ENCODE data around the gene DGKD.

Gene DGKD

DNA sequence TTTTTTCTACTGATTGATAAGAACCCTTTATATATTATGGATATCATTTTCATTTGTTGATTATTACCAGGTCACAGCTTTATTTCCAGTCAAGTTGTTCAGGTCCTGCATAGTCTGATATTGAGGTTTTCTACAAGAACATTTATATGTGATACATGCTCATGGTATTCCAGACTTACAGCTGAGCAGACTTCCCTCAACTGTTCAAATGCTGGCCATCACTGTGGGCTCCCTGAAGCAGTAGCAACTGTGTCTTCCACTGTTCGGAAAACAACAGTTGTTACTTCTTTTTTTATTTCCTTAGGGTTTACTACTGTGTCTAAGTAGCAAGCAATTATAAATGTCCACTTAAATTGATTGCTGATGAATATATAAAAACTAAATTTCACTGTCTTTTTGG is 79.5 kb downstream of the DGKD start:
- no peak for DNase-seq

DNA sequence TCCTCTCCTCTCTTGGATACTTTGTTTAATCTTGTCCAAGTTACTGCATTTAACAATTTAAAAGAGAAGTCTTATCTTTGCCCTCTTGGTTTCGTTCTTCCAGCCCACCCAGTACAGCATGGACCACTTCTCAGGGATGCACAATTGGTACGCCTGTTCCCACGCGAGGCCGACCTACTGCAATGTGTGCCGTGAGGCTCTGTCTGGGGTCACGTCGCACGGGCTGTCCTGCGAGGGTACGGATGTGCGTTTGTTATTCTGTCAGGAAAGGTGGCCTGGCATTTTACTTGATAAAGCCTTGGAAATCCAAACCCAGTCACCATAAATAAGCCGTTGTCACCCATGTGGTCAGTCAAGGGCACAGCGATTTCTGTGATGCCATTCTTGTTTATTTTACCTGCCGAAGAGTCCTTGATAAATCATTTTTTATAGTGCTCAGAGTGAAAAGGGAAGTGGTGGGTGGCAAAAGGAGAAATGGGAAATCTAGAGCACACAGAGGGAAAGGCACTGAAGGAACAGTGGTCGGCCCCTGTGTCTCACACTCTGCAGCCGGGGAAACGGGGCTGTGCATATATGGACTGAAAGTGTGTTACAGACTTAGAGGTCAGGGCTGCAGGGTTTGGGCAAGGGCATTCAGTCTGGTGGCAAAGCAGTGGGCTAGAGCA is 80.5 kb downstream of the DGKD start:
- DNase-seq: no peak

DNA sequence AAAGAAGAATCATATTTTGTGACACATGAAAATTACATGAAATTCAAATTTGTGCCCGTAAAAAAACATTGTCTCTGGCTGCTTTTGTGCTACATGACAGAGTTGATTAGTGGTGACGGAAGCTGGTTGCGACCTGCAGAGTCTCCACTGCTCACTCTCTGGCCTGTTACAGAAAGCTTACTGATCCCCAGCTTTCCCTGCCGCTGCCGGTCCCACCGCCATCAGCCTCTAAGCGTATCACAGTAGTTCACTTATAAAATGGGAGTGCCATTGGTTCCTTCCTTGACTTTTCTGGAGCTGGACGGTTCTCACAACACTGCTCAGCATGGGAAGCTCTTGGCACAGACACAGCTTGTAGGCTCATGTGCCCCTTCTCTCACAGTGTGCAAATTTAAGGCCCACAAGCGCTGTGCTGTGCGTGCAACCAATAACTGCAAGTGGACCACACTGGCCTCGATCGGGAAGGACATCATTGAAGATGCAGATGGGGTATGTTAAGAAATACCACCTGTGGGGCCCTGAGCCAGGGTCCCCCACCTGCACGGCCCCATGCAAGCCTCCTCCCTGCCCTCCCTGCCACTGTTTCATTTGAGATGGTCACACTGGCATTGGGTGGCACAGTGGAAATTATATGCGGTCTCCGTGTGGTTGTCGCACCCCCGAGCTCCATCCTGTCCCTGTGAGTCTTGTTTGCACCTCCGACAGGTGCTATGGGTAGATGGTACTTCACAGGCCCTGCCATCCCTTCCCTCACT is 81.3 kb downstream of the DGKD start:
- no peak for DNase-seq

DNA sequence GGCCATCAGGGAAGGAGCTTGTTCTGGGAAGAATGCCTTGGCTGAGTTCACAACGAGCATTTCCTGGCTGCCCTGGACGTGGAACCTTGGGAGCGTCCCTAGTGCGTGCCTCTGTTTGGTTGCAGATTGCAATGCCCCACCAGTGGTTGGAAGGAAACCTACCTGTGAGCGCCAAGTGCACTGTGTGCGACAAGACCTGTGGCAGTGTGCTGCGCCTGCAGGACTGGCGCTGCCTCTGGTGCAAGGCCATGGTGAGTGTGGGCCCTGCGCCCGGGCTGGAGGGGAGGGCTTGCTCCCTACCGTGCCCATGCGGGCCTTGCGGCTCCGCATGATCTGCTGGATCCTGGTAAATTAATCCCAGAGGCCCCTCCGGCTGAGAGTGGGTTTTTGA is 81.9 kb downstream of the DGKD start:
- DNase-seq: no peak

DNA sequence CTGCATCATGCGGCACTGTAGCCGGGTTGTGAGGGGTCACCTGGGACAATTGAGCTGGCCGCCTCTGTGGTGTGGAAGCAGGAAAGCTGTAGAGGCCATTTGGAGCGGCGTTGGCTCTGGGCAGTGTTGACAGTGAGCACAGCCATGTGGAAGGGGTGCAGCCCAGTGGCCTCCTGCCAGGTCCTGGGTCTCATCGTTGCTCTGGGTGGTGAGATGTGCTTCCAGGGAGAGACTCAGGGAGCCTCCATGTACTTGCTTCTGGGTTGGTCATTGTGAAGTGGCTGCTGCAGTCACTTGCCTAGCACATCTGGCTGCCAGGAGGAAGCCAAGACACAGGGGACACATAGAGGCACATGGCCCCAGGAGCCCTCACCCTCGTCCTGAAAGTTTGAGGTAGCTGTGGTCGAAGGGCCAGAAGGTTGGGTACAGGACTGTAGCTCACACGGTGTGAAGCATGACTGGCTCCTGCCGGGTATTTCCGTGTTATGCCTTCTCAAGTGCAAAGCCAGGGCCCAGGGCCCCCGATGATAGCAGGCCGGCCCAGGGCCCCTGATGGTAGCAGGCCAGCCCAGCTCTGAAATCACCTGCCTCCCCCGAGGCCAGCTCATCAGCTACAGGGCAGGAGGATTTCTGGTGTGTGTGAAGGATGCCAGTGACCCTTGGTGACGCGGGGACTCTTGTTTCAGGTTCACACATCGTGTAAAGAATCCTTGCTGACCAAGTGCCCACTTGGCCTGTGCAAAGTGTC is 82.6 kb downstream of the DGKD start:
- DNase-seq: no peak

DNA sequence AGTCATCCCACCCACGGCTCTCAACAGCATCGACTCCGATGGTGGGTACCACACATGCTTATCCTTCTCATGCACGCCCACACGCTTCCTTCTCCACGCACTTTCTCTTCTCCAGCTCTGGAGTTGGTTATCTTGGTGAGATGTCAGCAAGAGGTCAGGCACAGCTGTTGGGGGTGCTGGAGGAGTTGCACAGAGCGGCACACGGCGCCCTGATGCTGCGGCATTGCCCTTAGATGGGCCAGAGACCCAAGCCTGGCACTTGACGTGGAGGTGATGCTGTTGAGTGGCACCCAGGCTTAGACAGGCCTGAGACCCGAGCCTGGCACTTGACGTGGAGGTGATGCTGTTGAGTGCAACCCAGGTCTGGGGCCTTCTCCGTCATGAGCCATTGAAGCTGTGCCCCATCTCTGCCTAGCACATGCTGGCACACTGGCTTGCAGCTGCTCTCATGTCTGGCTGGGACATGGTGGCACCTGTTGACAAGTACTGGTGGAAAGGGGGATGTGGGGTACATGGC is 83.2 kb downstream of the DGKD start:
- no peak for DNase-seq

DNA sequence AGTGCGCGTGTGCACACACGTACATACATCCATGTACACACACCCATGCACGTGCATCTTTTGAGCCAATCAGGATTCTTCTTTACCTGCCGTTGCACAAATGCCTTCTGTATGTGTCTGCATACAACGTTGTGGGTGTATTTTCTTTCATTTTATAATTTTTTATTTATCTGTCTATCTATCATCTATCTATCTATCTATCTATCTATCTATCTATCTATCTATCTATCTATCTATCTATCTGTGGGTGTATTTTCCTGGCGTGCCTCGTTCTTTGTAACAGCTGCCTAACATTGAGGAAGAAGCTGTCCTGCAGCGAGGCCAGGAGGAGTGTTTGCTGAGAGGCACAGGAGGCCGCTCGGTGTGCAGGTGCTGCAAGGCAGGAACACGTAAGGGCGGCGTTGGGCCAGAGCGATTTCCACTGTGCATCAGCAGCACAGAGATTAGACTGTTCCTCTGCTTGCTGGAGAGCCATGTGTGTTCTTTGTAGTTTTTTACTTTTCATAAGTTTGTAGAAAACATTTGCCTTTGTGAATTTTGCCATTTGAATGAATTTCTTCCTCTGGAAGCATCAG is 84.4 kb downstream of the DGKD start:
- DNase-seq: no peak

DNA sequence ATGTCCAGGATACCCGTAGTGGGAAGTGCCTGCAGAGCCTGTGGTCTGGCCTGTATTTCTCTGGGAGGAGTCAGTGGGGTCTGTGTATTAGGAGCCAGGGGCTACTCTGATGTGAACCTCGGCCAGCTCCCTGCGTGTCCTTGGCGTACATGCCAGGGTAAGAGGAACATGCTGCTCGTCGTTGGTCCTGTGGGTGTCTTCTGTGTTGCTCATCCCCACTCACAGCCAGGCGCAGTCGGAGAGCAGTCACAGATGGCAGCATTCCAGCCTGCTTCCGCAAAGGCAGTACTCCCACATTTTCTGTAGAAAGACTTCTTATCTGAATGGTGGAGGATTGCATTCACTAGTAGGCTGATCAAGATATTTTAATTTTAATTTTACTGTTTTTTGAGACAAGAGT is 84.9 kb downstream of the DGKD start:
- DNase-seq: no peak

DNA sequence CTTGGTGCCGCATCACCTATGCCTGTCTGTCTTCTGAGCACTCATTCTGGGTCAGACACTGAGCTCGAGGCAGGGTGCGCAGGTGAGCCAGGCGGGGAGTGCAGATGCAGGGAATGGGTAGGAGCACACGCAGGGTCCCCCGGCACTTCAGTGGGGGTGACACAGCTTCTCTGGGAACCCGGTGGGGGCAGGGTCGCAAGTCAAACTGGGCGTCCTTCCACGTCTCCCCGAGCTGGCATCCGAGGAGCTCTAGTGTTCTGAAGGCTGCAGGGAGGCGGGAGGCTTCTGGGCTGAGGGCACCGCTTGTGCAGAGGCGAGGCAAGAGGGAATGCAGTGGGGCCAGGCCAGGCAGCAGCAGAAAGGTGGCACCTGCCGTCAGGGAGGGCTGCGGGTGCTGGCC is 86.0 kb downstream of the DGKD start:
- no peak for DNase-seq

DNA sequence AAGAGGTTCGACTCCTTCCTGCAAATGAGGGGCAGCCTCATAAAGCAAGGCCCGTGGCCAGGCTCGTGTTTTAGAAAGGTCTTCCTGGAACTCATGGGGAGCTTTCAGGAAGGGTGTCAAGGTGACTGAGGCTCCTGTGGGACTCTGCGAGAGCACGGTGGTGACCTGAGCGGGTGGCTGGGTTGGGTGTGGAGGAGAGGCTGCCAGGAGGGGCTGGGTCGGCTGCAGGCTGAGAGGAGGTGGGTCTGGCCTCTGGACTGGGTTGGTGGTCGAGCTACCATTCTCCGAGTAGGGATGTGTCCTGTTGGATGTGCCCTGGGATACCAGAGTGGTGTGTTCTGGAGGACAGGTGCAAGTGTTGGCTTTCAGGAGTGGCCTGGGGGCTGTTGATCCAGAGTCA is 86.4 kb downstream of the DGKD start:
- no peak for DNase-seq

DNA sequence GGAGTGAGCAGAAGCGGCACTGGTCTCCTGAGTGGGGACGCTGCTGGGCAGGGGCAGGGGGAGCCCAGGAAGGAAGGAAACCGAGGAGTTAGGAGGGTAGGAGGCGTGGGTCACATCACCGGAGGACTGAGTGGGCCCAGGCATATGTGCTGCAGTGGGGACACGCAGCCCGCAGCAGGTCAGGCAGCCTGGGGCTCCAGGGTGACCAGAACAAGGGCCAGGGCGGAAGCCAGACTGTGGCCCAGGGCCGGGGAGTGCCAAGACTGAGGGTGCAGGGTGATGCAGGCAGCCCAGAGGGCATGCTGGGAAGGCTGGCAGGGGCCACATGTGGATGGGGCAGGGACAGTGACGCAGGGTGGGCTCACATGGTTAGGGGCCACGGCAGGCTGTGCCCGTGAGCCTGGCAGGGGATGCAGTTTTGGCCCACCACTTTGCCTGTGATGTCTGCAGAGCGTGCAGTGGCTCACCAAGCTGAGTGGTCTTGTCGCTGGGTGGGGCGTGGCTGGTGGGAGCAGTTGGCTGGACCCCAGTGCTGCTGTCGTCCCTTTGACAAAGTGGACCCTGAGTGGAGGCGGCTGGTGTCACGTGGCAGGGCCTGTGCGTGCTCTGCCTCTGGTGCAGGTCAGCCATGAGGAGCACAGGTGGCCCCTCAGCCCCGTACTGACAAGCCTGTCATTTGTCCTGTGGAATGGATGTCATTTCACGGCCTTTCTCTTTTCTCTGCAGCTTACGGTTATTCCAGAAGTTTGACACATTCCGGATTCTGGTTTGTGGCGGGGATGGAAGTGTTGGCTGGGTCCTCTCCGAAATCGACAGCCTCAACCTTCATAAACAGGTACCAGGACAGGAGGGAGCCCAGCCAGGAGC is 87.1 kb downstream of the DGKD start:
- DNase-seq: no peak

DNA sequence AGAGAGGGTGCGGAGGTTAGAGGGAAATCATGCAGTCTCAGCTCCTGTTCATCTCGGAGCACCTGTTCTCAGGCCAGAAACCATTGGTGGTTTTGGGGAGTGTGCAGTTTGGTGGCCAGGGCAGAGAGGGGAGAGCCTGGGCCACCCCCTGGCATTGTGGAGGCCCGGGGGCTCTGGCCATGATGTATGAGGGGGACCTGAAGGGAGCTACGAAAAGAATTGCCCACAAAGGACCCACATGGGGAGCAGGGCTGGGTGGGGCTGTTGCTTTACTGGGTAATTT is 87.7 kb downstream of the DGKD start:
- no peak for DNase-seq

DNA sequence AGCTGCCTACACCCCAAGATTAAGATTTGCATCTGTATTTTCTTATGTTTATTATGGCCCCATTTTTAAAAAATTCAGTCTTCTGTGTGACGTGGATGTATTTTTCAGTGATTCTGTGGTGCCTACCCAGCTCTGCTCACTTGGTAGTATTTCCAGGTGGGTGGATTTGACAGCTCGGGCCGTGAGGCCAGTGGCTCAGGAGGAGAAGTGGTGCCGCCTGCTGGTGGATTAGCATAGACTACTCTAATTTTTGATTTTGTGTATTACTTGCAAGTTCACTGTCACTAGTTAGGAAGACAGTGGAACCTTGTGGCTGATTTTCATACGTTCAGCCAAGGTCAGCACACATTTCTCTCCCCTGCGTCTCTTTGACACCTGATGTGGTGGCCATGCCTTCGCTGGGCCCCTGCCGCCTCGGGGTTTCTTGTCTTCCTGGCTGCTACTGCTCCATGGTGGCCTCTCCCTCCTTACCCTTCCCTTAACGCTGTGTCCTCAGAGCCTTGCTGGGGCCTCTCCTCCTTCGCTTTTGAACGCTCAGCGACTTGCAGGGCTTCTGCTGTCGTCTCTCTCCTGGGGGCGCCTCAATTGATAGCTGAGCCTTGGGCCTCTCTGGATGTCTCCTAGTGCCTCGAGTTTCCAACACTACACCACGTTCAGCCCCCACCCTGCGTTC is 89.4 kb downstream of the DGKD start:
- peak; percentile 33 for DNase-seq

DNA sequence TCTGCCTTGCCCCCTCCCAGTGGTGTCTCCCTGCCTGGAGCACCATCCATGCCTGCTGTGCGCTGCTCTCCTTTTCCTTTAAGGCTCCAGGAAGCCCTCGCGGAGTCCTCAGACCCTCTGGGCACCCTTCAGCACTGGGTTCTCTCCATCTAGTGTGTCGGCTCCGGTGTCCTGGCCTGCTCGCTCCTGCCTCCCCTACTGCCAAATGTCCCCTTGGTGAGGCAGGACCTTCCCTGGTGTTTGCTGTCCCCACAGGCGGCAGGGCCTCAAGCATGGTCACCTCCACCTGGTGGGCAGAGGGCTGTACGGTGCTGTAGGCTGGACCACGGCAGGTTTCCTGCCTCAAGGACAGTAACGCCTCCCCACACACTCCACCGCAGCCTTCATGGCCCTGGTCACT is 90.2 kb downstream of the DGKD start:
- no peak for DNase-seq

DNA sequence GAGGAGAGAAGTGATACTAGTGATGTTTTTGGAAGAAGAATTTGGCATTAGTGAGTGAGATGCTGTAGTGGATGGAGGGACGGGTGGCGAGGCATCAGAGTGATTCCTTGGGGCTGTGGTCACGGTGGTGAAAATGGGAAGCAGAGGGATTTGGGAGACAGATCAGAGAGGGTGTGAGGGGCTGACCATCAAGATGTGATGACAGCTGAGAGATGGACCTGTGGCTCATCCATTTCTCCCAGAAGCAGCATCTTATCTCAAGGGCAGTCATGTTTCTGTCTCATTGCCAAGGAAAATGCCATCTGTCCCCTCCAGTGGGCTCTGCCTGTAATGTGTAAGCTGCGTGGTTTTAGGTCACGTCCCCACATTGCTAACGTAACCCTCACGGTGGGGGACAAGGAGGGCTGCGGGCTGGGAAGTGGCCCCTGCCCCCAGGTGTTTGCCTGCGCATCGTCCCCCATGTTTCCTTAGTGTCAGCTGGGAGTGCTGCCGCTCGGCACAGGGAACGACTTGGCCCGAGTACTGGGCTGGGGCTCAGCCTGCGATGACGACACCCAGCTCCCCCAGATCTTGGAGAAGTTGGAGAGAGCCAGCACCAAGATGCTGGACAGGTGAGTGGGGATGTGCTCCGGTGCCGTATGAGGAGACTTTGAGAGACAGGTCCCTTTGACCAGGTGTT is 91.0 kb downstream of the DGKD start:
- DNase-seq: no peak

DNA sequence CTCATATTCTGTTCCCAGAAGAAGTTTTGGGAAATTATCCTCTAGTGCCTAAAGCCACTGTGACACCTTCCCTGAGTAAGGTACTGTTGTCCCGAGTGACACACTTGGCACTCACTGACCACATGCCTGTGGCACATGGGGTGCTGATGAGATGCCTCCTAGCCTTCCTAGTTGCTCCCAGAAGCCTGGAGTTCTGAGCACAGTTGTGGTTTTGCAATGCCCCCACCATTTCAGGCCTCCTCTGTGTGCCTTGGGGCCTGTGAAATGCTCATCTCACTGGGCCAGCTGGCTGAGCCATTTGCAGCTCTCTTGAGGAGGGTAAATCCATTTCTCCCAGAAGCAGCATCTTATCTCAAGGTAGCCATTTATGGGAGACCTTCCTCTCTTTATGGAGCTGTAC is 91.8 kb downstream of the DGKD start:
- no peak for DNase-seq

DNA sequence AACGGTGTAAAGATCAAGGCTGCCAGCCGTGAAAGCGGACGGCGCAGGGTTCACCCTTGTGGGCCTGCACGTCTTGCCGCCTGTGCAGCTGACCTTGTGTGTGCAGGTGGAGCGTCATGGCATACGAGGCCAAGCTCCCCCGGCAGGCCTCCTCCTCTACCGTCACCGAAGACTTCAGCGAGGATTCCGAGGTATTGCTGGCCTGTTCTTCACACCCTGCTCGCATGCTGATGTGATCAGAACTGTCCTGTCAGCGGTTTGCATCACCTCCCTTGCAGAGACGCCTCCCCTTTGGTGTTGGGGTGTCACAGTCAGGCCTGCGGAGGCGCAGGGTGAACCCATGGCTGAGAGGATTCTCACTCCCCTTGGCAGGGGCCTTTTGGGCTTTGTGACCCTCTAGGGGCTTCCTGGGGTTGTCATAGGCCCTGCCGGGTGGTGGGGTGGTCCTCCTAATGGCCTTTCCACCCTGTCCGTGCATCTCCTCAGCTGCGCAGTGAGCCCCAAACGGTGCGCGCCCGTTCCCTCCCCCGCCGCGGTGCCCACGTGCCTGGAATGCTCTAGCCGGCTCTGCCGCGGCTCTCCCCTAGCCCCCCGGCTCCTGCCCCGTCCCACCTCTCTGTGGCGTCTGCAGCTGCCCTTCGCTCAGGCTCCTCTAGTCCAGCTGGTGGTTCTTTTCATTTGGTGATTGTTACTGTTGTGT is 92.5 kb downstream of the DGKD start:
- DNase-seq: no peak

DNA sequence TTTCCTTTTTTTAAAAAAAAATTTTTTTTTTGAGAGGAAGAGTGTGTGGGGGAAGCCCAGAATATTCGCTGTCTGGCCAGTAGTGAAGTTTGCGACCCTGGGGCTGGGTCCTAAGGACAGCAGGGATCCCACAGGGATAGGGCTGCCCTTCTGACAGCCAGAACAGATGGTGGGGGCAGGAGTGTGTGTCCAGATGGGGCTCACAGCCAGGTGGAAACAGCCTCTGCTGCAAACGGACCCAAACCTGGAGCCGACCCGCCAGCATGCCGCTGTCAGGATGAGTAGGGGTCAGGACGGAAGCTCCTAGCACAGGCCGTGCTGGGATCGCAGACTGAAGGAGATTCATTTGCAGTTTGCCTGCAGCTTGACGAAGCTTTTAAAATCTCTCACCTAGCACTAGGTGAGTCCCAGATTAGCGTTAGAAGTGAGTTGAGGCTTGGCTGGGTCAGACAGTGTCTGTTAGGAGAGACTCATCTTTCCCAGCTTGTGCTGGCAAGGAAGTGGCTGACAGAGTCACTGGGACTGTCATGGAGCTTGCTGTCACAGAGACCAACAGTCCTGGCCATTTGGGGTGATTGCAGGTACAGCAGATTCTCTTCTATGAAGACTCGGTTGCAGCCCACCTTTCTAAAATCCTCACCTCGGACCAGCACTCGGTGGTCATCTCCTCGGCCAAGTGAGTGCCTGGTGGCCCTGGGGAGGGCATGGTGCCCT is 93.4 kb downstream of the DGKD start:
- DNase-seq: no peak

DNA sequence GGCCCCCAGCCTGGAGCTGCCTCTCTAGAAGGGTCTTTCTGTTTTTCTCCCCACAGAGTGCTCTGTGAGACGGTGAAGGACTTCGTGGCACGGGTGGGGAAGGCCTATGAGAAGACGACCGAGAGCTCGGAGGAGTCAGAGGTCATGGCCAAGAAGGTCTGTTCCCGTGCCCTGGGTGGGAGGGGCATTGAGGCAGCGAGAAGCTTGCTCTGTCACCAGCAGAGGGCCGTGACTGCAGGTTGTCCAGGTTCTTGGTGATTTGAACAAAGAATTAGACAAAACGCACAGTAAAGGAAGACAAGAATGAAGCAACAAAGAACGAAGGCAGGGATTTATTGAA is 93.9 kb downstream of the DGKD start:
- DNase-seq: no peak

DNA sequence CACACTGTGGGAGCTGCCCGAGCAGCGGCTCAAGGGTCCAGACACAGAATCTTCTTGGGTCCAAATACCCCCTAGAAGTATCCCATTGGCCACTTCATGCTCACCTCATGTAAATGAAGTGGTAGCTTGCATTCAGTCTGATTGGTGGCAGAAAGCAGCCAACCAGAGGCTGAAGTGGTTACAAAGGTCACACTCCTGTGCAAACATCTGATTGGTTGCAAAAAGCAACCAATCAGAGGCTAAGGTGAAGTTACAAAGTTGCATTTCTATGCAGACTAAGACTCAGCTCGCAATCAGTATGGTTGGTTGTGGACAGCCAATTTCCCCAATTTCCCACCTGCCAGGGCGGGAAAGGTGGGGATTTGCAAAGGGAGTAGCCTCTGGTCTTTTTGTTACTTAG is 94.3 kb downstream of the DGKD start:
- no peak for DNase-seq
